ENCODE measurements around the gene RPL22.

RPL22 gene

GRCh38 chr1:6200188-6200809, 904 bp upstream of the RPL22 start:
- no peak for DNase-seq (ENCODE audit: low spot score)

- peak; percentile 26 for DNase-seq (ENCODE audit: low spot score)
These were observed 623 bp downstream of the RPL22 start for GRCh38 chr1:6198646-6199297.

GRCh38 chr1:6197746-6198427, 1.5 kb downstream of the RPL22 start:
- peak; percentile 4 for DNase-seq (ENCODE audit: low spot score)

GRCh38 chr1:6191968-6192367, 7.4 kb downstream of the RPL22 start:
- DNase-seq (ENCODE audit: low spot score) = no peak

- DNase-seq (ENCODE audit: low spot score) = no peak
These were observed 10.9 kb downstream of the RPL22 start for GRCh38 chr1:6188466-6188865.

- DNase-seq (ENCODE audit: low spot score) = peak; percentile 18
These were observed 13.6 kb downstream of the RPL22 start for GRCh38 chr1:6185635-6186382.

- peak; percentile 46 for DNase-seq (ENCODE audit: low spot score)
These were observed 14.2 kb downstream of the RPL22 start for GRCh38 chr1:6185151-6185550.

GRCh38 chr1:6184083-6184783, 15.2 kb downstream of the RPL22 start:
- no peak for DNase-seq (ENCODE audit: low spot score)

- peak; percentile 8 for DNase-seq (ENCODE audit: low spot score)
These were observed 15.8 kb downstream of the RPL22 start for GRCh38 chr1:6183520-6183989.

DNA sequence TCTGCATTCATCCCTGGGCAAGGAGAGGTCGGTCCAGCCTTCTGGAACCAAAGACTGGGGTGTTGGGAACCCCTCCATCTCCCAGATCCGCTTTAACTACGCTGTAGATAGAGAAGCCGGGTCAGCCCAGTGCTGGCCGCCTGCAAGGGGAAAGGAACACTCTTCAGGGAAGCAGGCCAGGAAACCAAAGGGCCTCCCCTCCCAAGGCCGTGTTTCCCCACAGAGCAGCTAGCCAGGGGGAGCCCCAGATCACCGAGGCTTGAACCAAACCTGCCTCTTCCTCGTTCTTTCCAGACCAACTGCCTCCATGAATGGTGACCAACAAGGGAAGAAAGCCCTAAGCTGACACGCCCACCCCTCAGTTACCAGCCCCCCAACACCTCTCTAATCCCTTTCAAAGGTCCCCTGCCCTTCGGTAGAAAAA, 18.0 kb downstream of the RPL22 start:
- DNase-seq (ENCODE audit: low spot score) = no peak

DNA sequence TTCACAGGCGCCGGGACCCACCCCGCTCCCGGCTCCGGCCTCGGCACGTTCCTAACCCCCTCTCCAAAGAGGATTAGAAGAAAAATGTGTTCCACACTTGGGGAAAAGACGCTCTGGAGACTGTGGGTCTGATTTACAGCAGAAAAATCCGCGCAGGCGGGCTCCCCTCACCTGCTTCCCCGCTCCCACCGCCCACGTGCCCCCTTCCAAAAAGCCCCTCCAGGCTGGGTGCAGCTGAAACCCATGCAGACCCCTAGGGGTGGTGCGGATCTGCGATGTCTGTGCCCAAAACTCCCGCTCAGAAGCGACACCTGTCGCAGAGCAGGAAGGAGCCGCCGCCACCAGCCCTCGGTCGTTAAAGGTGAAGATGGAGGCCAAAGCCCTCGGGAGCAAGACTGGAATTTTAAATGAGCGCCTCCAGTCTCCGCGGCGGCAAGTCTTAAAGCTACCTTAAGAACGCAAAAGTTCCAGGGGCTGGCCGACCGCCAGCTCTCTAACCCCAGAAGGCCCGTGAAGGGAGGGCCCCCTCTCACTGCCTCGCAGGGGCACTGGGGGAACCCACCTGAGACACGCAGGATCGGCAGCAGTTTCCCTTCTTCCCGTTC, 18.6 kb downstream of the RPL22 start:
- DNase-seq (ENCODE audit: low spot score) = no peak

GRCh38 chr1:6180268-6180706, 19.1 kb downstream of the RPL22 start, which contains the start of gene CHD5:
Gene CHD5 (minus strand): TSS chr1:6180321. CDS start chr1:6180023, 298 bp downstream.
- no peak for DNase-seq (ENCODE audit: low spot score)

GRCh38 chr1:6179564-6180175, 19.7 kb downstream of the RPL22 start:
- DNase-seq (ENCODE audit: low spot score) = no peak

DNA sequence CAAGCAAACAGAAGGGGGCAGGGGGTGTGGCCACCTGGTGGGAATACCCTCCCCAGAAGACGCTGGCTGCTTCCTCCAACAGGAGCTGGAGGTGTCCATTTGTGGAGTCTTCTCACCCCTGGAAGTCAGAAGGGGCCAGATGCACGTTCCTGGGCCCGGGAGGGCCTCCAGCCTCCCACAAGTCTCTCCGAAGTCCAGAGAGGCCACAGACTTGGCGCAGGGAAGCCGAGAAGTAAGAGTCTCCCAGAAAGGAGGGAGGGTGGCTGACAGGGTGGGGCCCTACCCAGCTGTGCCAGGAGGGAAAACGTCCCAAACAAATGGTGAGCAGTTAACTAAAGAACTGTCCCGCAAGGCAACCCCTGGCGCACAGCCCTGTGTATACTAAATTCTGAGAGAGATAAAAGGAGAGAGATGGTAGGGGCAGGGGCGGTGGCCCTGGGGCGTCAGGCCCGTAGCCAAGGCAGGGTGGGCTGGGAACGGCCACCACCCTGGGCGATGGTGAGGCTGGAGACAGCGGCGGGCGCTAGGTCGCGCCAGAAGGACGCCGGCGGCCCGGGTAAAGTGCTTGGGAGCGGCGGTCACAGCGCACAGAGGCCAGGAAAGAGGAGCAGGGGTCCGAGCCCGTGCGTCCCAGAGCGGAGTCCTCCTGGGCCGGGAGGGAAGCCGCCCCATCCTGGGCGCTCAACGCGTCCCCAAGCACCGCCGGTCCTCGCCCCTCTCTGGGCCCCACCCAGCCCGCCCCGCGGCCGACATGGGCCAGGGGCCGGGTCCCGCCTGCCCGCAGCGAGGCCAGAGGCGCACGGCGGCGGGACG, 20.4 kb downstream of the RPL22 start:
- no peak for DNase-seq (ENCODE audit: low spot score)

- DNase-seq (ENCODE audit: low spot score) = no peak
These were observed 21.6 kb downstream of the RPL22 start for GRCh38 chr1:6177681-6178380.

- DNase-seq (ENCODE audit: low spot score) = no peak
These were observed 22.6 kb downstream of the RPL22 start for GRCh38 chr1:6176779-6177178.

DNA sequence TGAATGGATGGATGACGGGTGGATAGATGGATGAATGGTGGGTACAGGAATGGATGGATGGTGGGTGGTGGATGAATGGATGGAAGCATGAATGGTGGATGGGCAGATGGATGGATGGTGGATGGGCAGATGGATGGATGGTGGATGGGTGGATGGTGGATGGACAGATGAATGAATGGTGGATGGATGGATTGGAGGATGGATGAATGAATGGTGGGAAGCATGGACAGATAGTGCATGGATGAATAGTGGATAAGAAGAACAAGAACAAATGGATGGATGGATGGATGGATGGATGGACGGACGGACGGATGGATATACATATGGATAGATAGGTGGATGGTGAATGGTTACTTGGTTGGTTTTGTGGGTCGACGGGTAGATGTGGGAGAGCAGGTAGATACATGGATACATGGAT, 24.0 kb downstream of the RPL22 start:
- DNase-seq (ENCODE audit: low spot score) = no peak

- no peak for DNase-seq (ENCODE audit: low spot score)
These were observed 24.6 kb downstream of the RPL22 start for GRCh38 chr1:6174621-6175410.

Measured in AG08396 (cell line).